H1 (cell line): ENCODE measurements around the gene SYCE3. TPM values are rescaled to one million over a fixed set of nuclear protein-coding genes. Genes with fewer than 3 reads are reported as not detected.

ENCODE experiments used
- BRCA1 ChIP-seq: IDR thresholded peaks from 2 replicates; pipeline ENCODE4 v1.6.1; 2012; ENCODE audit warnings: low read depth, low read length, improper control_type of control experiment
- CTBP2 ChIP-seq: IDR thresholded peaks from 2 replicates; pipeline ENCODE4 v1.7.0; 2011; ENCODE audit warnings: borderline replicate concordance, mild to moderate bottlenecking, moderate library complexity, mixed read lengths, low read length; ENCODE audit not compliant: insufficient read depth, insufficient read length
- NRF1 ChIP-seq: IDR thresholded peaks from 2 replicates; pipeline ENCODE4 v1.6.1; 2011; ENCODE audit warnings: mild to moderate bottlenecking, low read depth, low read length, improper control_type of control experiment
- POU5F1 ChIP-seq: IDR thresholded peaks from 2 replicates; pipeline ENCODE4 v1.6.1; 2011; ENCODE audit warnings: low read depth, mild to moderate bottlenecking, low read length, moderate library complexity
- SIN3A ChIP-seq, 2 experiments: IDR thresholded peaks in 1 of 2; conservative IDR thresholded peaks in 1 of 2; 2 replicates each; pipeline ENCODE4 v1.6.1; 2011 to 2012; ENCODE audit warnings: low read length in 2 of 2, improper control_type of control experiment in 1 of 2, low read depth in 1 of 2, mild to moderate bottlenecking in 1 of 2
- SP1 ChIP-seq: IDR thresholded peaks from 2 replicates; pipeline ENCODE4 v1.6.1; 2011; ENCODE audit warnings: low read depth, low read length
- polyA plus RNA-seq, 7 experiments: library from polyadenylated mRNA; depleted of rRNA in 3 of 7; stranded (reverse) in 5 of 7; unstranded in 2 of 7; fragments of >200 nt in 5 of 7; fragments of 200-250 nt in 2 of 7; gene quantifications; 1 replicate in 5 of 7; 2 replicates in 1 of 7; 4 replicates in 1 of 7; pipeline versions ENCODE4 v1.2.1 to v1.2.3, GENCODE V29; 2011 to 2013; ENCODE audit warnings: missing spikeins in 2 of 7, mixed read lengths in 2 of 7
- total RNA-seq: library from RNA; stranded (reverse); fragmentation: NEBNext Ultra II Directional; extraction: Animal tissue kit (Norgen Biotek cat#: 25700); gene quantifications from 2 replicates; pipeline ENCODE4 v1.2.1, GENCODE V29; 2021
- TF ChIP-seq, protein P1 (sequence below): fragments of 300-600 bp; sonication (generic); IDR thresholded peaks from 2 replicates; pipeline ENCODE4 v1.7.1; 2012; ENCODE audit warnings: low read length, moderate library complexity, mild to moderate bottlenecking, inconsistent platforms; ENCODE audit not compliant: insufficient replicate concordance
- TF ChIP-seq, protein P2 (sequence below): IDR thresholded peaks from 2 replicates; pipeline ENCODE4 v1.6.1; 2011; ENCODE audit warnings: low read length, improper control_type of control experiment
- TF ChIP-seq, protein P3 (sequence below): IDR thresholded peaks from 2 replicates; pipeline ENCODE4 v1.6.1; 2011; ENCODE audit warnings: low read depth, mild to moderate bottlenecking, low read length; ENCODE audit not compliant: insufficient read depth

The SYCE3 gene
- total and polyA plus RNA-seq, 2 of the 8 experiments (the other 6 are each of a cell fraction or from before 2014, with no cell fraction given) = 1.9 TPM; not detected in 1

DNA sequence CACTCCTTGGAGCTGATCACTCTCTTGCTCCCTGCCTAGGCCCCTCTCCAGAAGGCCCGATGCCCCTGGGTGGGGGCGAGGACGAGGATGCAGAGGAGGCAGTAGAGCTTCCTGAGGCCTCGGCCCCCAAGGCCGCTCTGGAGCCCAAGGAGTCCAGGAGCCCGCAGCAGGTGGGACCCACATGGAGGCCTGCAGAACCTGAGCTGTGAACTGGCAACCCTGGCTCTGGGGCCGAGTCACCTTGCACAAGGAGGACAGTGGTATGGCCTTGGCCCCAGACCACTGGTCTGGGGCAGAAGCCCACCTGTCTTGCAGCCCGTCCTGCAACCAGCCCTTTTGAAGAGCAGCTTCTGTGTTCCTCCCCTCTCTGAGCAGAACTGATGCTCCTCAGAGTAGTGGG is 43.6 kb downstream of the SYCE3 start (continued):
- TF ChIP-seq, protein P1, sequence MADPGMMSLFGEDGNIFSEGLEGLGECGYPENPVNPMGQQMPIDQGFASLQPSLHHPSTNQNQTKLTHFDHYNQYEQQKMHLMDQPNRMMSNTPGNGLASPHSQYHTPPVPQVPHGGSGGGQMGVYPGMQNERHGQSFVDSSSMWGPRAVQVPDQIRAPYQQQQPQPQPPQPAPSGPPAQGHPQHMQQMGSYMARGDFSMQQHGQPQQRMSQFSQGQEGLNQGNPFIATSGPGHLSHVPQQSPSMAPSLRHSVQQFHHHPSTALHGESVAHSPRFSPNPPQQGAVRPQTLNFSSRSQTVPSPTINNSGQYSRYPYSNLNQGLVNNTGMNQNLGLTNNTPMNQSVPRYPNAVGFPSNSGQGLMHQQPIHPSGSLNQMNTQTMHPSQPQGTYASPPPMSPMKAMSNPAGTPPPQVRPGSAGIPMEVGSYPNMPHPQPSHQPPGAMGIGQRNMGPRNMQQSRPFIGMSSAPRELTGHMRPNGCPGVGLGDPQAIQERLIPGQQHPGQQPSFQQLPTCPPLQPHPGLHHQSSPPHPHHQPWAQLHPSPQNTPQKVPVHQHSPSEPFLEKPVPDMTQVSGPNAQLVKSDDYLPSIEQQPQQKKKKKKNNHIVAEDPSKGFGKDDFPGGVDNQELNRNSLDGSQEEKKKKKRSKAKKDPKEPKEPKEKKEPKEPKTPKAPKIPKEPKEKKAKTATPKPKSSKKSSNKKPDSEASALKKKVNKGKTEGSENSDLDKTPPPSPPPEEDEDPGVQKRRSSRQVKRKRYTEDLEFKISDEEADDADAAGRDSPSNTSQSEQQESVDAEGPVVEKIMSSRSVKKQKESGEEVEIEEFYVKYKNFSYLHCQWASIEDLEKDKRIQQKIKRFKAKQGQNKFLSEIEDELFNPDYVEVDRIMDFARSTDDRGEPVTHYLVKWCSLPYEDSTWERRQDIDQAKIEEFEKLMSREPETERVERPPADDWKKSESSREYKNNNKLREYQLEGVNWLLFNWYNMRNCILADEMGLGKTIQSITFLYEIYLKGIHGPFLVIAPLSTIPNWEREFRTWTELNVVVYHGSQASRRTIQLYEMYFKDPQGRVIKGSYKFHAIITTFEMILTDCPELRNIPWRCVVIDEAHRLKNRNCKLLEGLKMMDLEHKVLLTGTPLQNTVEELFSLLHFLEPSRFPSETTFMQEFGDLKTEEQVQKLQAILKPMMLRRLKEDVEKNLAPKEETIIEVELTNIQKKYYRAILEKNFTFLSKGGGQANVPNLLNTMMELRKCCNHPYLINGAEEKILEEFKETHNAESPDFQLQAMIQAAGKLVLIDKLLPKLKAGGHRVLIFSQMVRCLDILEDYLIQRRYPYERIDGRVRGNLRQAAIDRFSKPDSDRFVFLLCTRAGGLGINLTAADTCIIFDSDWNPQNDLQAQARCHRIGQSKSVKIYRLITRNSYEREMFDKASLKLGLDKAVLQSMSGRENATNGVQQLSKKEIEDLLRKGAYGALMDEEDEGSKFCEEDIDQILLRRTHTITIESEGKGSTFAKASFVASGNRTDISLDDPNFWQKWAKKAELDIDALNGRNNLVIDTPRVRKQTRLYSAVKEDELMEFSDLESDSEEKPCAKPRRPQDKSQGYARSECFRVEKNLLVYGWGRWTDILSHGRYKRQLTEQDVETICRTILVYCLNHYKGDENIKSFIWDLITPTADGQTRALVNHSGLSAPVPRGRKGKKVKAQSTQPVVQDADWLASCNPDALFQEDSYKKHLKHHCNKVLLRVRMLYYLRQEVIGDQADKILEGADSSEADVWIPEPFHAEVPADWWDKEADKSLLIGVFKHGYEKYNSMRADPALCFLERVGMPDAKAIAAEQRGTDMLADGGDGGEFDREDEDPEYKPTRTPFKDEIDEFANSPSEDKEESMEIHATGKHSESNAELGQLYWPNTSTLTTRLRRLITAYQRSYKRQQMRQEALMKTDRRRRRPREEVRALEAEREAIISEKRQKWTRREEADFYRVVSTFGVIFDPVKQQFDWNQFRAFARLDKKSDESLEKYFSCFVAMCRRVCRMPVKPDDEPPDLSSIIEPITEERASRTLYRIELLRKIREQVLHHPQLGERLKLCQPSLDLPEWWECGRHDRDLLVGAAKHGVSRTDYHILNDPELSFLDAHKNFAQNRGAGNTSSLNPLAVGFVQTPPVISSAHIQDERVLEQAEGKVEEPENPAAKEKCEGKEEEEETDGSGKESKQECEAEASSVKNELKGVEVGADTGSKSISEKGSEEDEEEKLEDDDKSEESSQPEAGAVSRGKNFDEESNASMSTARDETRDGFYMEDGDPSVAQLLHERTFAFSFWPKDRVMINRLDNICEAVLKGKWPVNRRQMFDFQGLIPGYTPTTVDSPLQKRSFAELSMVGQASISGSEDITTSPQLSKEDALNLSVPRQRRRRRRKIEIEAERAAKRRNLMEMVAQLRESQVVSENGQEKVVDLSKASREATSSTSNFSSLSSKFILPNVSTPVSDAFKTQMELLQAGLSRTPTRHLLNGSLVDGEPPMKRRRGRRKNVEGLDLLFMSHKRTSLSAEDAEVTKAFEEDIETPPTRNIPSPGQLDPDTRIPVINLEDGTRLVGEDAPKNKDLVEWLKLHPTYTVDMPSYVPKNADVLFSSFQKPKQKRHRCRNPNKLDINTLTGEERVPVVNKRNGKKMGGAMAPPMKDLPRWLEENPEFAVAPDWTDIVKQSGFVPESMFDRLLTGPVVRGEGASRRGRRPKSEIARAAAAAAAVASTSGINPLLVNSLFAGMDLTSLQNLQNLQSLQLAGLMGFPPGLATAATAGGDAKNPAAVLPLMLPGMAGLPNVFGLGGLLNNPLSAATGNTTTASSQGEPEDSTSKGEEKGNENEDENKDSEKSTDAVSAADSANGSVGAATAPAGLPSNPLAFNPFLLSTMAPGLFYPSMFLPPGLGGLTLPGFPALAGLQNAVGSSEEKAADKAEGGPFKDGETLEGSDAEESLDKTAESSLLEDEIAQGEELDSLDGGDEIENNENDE = no peak
- TF ChIP-seq, protein P2, sequence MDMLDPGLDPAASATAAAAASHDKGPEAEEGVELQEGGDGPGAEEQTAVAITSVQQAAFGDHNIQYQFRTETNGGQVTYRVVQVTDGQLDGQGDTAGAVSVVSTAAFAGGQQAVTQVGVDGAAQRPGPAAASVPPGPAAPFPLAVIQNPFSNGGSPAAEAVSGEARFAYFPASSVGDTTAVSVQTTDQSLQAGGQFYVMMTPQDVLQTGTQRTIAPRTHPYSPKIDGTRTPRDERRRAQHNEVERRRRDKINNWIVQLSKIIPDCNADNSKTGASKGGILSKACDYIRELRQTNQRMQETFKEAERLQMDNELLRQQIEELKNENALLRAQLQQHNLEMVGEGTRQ = no peak
- TF ChIP-seq, protein P3, sequence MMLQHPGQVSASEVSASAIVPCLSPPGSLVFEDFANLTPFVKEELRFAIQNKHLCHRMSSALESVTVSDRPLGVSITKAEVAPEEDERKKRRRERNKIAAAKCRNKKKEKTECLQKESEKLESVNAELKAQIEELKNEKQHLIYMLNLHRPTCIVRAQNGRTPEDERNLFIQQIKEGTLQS = no peak
- TF ChIP-seq POU5F1 (no peak), CTBP2 (no peak), NRF1 (no peak), BRCA1 (no peak), SP1 (no peak), SIN3A (conservative IDR thresholded peaks at IDR 0.05 in 1 of 2, IDR thresholded peaks at IDR 0.05 in 1 of 2; ENCODE audit: low read depth in 1 of 2, low read length in 2 of 2) (no peak)
